H9 (cell line): ENCODE measurements around the gene RAB11B. TPM values are rescaled to one million over a fixed set of nuclear protein-coding genes. Genes with fewer than 3 reads are reported as not detected.
A peak's percentile ranks its signal among the peaks of the same experiment; 100 is the strongest.

Source experiments
- DNase-seq: peaks from one replicate; pipeline ENCODE4 v3.0.0-alpha.2; 2017
- H2AFZ ChIP-seq: one replicate; pipeline ENCODE4 v1.6.1; 2013; ENCODE audit warnings: mild to moderate bottlenecking, low read length, control low read depth, moderate library complexity
- H2AK5ac ChIP-seq: 2 replicates; pipeline ENCODE4 v1.6.1; 2013; ENCODE audit warnings: low read length, control low read depth, mixed read lengths; ENCODE audit not compliant: insufficient read length
- H2BK120ac ChIP-seq: one replicate; pipeline ENCODE4 v1.6.1; 2013; ENCODE audit warnings: low read depth, mild to moderate bottlenecking, low read length, control low read depth, inconsistent platforms; ENCODE audit not compliant: poor library complexity, severe bottlenecking
- H2BK12ac ChIP-seq: 2 replicates; pipeline ENCODE4 v1.6.1; 2013; ENCODE audit warnings: low read length, control low read depth, mixed read lengths, low read depth; ENCODE audit not compliant: insufficient read length
- H2BK15ac ChIP-seq: 2 replicates; pipeline ENCODE4 v1.6.1; 2013; ENCODE audit warnings: low read depth, low read length, control low read depth
- H2BK20ac ChIP-seq: one replicate; pipeline ENCODE4 v1.6.1; 2013; ENCODE audit warnings: low read depth, mild to moderate bottlenecking, low read length, control low read depth, inconsistent platforms; ENCODE audit not compliant: poor library complexity, severe bottlenecking
- H2BK5ac ChIP-seq: 2 replicates; pipeline ENCODE4 v1.6.1; 2013; ENCODE audit warnings: low read length, control low read depth, mixed read lengths; ENCODE audit not compliant: insufficient read length
- H3K14ac ChIP-seq: 2 replicates; pipeline ENCODE4 v1.6.1; 2013; ENCODE audit warnings: low read length, control low read depth; ENCODE audit not compliant: insufficient read depth
- H3K18ac ChIP-seq: 2 replicates; pipeline ENCODE4 v1.6.1; 2013; ENCODE audit warnings: low read depth, mild to moderate bottlenecking, mixed read lengths, low read length, control low read depth; ENCODE audit not compliant: insufficient read length
- H3K23ac ChIP-seq: 2 replicates; pipeline ENCODE4 v1.6.1; 2013; ENCODE audit warnings: low read length, control low read depth, mixed read lengths, low read depth; ENCODE audit not compliant: insufficient read length
- H3K23me2 ChIP-seq: 2 replicates; pipeline ENCODE4 v1.6.1; 2013; ENCODE audit warnings: low read depth, mild to moderate bottlenecking, mixed read lengths, low read length, control low read depth; ENCODE audit not compliant: insufficient read length, poor library complexity, severe bottlenecking
- H3K27ac ChIP-seq: 2 replicates; pipeline ENCODE4 v1.5.1; 2013; ENCODE audit warnings: low read length, control low read depth, mixed read lengths, low read depth; ENCODE audit not compliant: insufficient read length
- H3K27me3 ChIP-seq: 2 replicates; pipeline ENCODE4 v1.6.1; 2013; ENCODE audit warnings: low read length, control low read depth, inconsistent platforms; ENCODE audit not compliant: insufficient read depth
- H3K4ac ChIP-seq: 2 replicates; pipeline ENCODE4 v1.6.1; 2013; ENCODE audit warnings: low read depth, mild to moderate bottlenecking, control low read depth, inconsistent platforms, low read length, moderate library complexity
- H3K4me1 ChIP-seq: 2 replicates; pipeline ENCODE4 v1.6.1; 2013; ENCODE audit warnings: low read length, control low read depth, inconsistent platforms; ENCODE audit not compliant: insufficient read depth
- H3K4me2 ChIP-seq: 2 replicates; pipeline ENCODE4 v1.6.1; 2013; ENCODE audit warnings: low read length, control low read depth, mixed read lengths; ENCODE audit not compliant: insufficient read length, insufficient read depth
- H3K56ac ChIP-seq: 2 replicates; pipeline ENCODE4 v1.6.1; 2013; ENCODE audit warnings: low read depth, mild to moderate bottlenecking, mixed read lengths, low read length, control low read depth; ENCODE audit not compliant: insufficient read length
- H3K79me1 ChIP-seq: 2 replicates; pipeline ENCODE4 v1.6.1; 2013; ENCODE audit warnings: low read depth, mild to moderate bottlenecking, moderate library complexity, low read length, control low read depth, inconsistent platforms; ENCODE audit not compliant: insufficient read depth, poor library complexity, severe bottlenecking
- H3K79me2 ChIP-seq: 2 replicates; pipeline ENCODE4 v1.6.1; 2013; ENCODE audit warnings: low read length, control low read depth, inconsistent platforms; ENCODE audit not compliant: insufficient read depth
- H3K9ac ChIP-seq: 2 replicates; pipeline ENCODE4 v1.6.1; 2013; ENCODE audit warnings: low read length, control low read depth, mixed read lengths; ENCODE audit not compliant: insufficient read length; ENCODE audit errors: extremely low read depth
- H3K9me3 ChIP-seq: one replicate; pipeline ENCODE4 v1.6.1; 2013; ENCODE audit warnings: low read depth, low read length, inconsistent platforms; ENCODE audit not compliant: control insufficient read depth
- H3T11ph ChIP-seq: one replicate; pipeline ENCODE4 v1.6.1; 2013; ENCODE audit warnings: mild to moderate bottlenecking, low read length, control low read depth, inconsistent platforms
- H4K20me1 ChIP-seq: one replicate; pipeline ENCODE4 v1.6.1; 2013; ENCODE audit not compliant: control insufficient read depth, insufficient read length, insufficient read depth
- H4K5ac ChIP-seq: 2 replicates; pipeline ENCODE4 v1.6.1; 2013; ENCODE audit warnings: low read depth, mild to moderate bottlenecking, mixed read lengths, low read length, control low read depth; ENCODE audit not compliant: insufficient read length
- H4K8ac ChIP-seq: replicated peaks from 2 replicates; pipeline ENCODE4 v1.6.1; 2013; ENCODE audit warnings: low read length, control low read depth, mixed read lengths, low read depth; ENCODE audit not compliant: insufficient read length
- H4K91ac ChIP-seq: 2 replicates; pipeline ENCODE4 v1.6.1; 2013; ENCODE audit warnings: low read depth, mild to moderate bottlenecking, moderate library complexity, mixed read lengths, low read length, control low read depth; ENCODE audit not compliant: insufficient read length
- H3K27ac Mint-ChIP-seq, 3 experiments: 2 replicates in 2 of 3; 3 replicates in 1 of 3; pipeline ENCODE4 v1.8.0; 2020 to 2021; ENCODE audit warnings: mixed read lengths in 3 of 3, mild to moderate bottlenecking in 1 of 3, moderate library complexity in 1 of 3
- H3K27me3 Mint-ChIP-seq: 2 replicates; pipeline ENCODE4 v1.8.0; 2021; ENCODE audit warnings: low read depth, mild to moderate bottlenecking, moderate library complexity, mixed read lengths
- H3K36me3 Mint-ChIP-seq, 3 experiments: 2 replicates in 2 of 3; 3 replicates in 1 of 3; pipeline ENCODE4 v1.8.0; 2020 to 2021; ENCODE audit warnings: low read depth in 3 of 3, mixed read lengths in 3 of 3; ENCODE audit not compliant: insufficient read depth in 1 of 3
- H3K4me1 Mint-ChIP-seq, 2 experiments: 2 replicates each; pipeline ENCODE4 v1.8.0; 2020; ENCODE audit warnings: mixed read lengths in 2 of 2
- H3K4me3 Mint-ChIP-seq, 2 experiments: 2 replicates in 1 of 2; 3 replicates in 1 of 2; pipeline ENCODE4 v1.8.0; 2020 to 2021; ENCODE audit warnings: mild to moderate bottlenecking in 2 of 2, mixed read lengths in 2 of 2, moderate library complexity in 1 of 2
- H3K9me3 Mint-ChIP-seq, 2 experiments: 2 replicates in 1 of 2; 3 replicates in 1 of 2; pipeline ENCODE4 v1.8.0; 2020; ENCODE audit warnings: mild to moderate bottlenecking in 2 of 2, mixed read lengths in 2 of 2, moderate library complexity in 1 of 2
- CTCF ChIP-seq: fragments of 200-600 bp; sonication (generic); conservative IDR thresholded peaks from 3 replicates; pipeline ENCODE4 v1.8.0; 2021; ENCODE audit warnings: antibody characterized with exemption, mild to moderate bottlenecking
- WGBS: extraction: QIAGEN DNeasy Blood & Tissue Kit; methylation state at CpG from one replicate; pipeline ENCODE4 v1.1.7; 2013; ENCODE audit warnings: missing lambda C conversion rate, low lambda C conversion rate, mixed read lengths; ENCODE audit not compliant: insufficient read length; ENCODE audit errors: extremely low coverage; 5-methylcytosine and 5-hydroxymethylcytosine counted together
- total RNA-seq: library from RNA; stranded (reverse); gene quantifications from 2 replicates; pipeline ENCODE4 v1.2.1, GENCODE V29; 2021

RAB11B gene
- total RNA-seq, 1 experiment from 2014 or later: 106 TPM

- H4K91ac ChIP-seq: peak within 1 kb of the TSS; percentile 98
- peaks cover under 1% of the 10 kb centered on the region for H4K20me1 ChIP-seq
- H3K9me3 Mint-ChIP-seq: 0 out of 5 replicates have a peak, but pooled peaks cover 0 to 3% of the 10 kb centered on the region in 2 experiments
- peak within 1 kb of the TSS; percentile 85 for H2BK120ac ChIP-seq
- peaks cover 21 to 30% (median 28%) of the 10 kb centered on the region in 3 experiments for H3K36me3 Mint-ChIP-seq
- no peak within 1 kb of the TSS for H3K56ac ChIP-seq
- peak within 1 kb of the TSS; percentile 76 for H3K4me2 ChIP-seq
- no peaks in the 10 kb centered on the region for H3K23me2 ChIP-seq
- H3K4me1 ChIP-seq: peaks cover 8% of the 10 kb centered on the region
- peaks cover 46 to 55% of the 10 kb centered on the region in 2 experiments for H3K4me1 Mint-ChIP-seq
- peak within 1 kb of the TSS; percentile 94 for H3K4ac ChIP-seq
- peak; percentile 99 for DNase-seq
- no peaks in the 10 kb centered on the region for H3K27me3 ChIP-seq
- peak within 1 kb of the TSS; percentile 95 for H3K9ac ChIP-seq
- H3K27ac ChIP-seq: peak within 1 kb of the TSS; percentile 29
- WGBS: no CpG with 5 or more reads among the region's 93 CpGs
- no peak within 1 kb of the TSS for H2BK20ac ChIP-seq
- no peak within 1 kb of the TSS for H3T11ph ChIP-seq
- H3K18ac ChIP-seq: peak within 1 kb of the TSS; percentile 96
- no peaks in the 10 kb centered on the region; the same call in 1 of the 2 replicates for H3K27me3 Mint-ChIP-seq
- H4K8ac ChIP-seq: no peak within 1 kb of the TSS
- no peak within 1 kb of the TSS for H2BK15ac ChIP-seq
- no peak within 1 kb of the TSS for H3K23ac ChIP-seq
- no peak within 1 kb of the TSS for H2BK12ac ChIP-seq
- H3K14ac ChIP-seq: peak within 1 kb of the TSS; percentile 98
- H3K4me3 Mint-ChIP-seq: peak within 1 kb of the TSS; percentile 96 to 99
- no peak within 1 kb of the TSS for H4K5ac ChIP-seq
- no peak within 1 kb of the TSS for H2AFZ ChIP-seq
- H3K27ac Mint-ChIP-seq: peak within 1 kb of the TSS; percentile 96 to 99 (median 99)
- H3K9me3 ChIP-seq: no peaks in the 10 kb centered on the region
- no peak within 1 kb of the TSS for H2AK5ac ChIP-seq
- TF ChIP-seq CTCF: no peak
- peaks cover 45% of the 10 kb centered on the region for H3K79me2 ChIP-seq
- peak within 1 kb of the TSS; percentile 18 for H2BK5ac ChIP-seq
- H3K79me1 ChIP-seq: no peaks in the 10 kb centered on the region
Measured at GRCh38 chr19:8444677-8445487, 54.7 kb downstream of the RAB11B start, which contains the start of gene HNRNPM. Gene HNRNPM, plus strand, starts transcription at chr19:8444975. Its CDS starts 24 bp downstream, at chr19:8444999.
